T-helper 22 cell (primary cell): Measurements from ENCODE around the gene VARS2.

Experiments
- DNase-seq: peaks from one replicate; pipeline ENCODE4 v3.0.0-alpha.2; 2020; ENCODE audit warnings: low read depth

VARS2 gene

GRCh38 chr6:30884521-30885480 lies 29.2 kb upstream of the VARS2 start:
- no peak for DNase-seq

GRCh38 chr6:30885481-30885998 lies 28.5 kb upstream of the VARS2 start:
- no peak for DNase-seq

GRCh38 chr6:30885999-30886896 lies 27.8 kb upstream of the VARS2 start:
- no peak for DNase-seq

GRCh38 chr6:30886897-30887255 lies 27.2 kb upstream of the VARS2 start:
- DNase-seq = no peak

- no peak for DNase-seq
Observed at GRCh38 chr6:30887901-30888815, 25.9 kb upstream of the VARS2 start.

GRCh38 chr6:30888816-30889495 lies 25.1 kb upstream of the VARS2 start:
- no peak for DNase-seq

- no peak for DNase-seq
Observed at GRCh38 chr6:30889496-30889885, 24.5 kb upstream of the VARS2 start.

- DNase-seq = no peak
Observed at GRCh38 chr6:30889921-30890645, 24.0 kb upstream of the VARS2 start.

- DNase-seq = no peak
Observed at GRCh38 chr6:30890646-30891449, 23.2 kb upstream of the VARS2 start.

GRCh38 chr6:30891450-30891723 lies 22.7 kb upstream of the VARS2 start:
- no peak for DNase-seq

- DNase-seq = no peak
Observed at GRCh38 chr6:30891816-30892538, 22.1 kb upstream of the VARS2 start.

- DNase-seq = no peak
Observed at GRCh38 chr6:30893001-30893591, 20.9 kb upstream of the VARS2 start.

- DNase-seq = no peak
Observed at GRCh38 chr6:30893666-30894065, 20.4 kb upstream of the VARS2 start.

GRCh38 chr6:30894381-30894780 lies 19.7 kb upstream of the VARS2 start:
- no peak for DNase-seq

GRCh38 chr6:30894935-30895334 lies 19.1 kb upstream of the VARS2 start:
- DNase-seq = no peak

GRCh38 chr6:30895343-30895742 lies 18.7 kb upstream of the VARS2 start:
- DNase-seq = no peak

GRCh38 chr6:30896541-30896940 lies 17.5 kb upstream of the VARS2 start:
- no peak for DNase-seq

GRCh38 chr6:30897882-30898281 lies 16.2 kb upstream of the VARS2 start:
- no peak for DNase-seq
